ENCODE data around the gene TSTD1. TPM values are rescaled to one million over a fixed set of nuclear protein-coding genes. Genes with fewer than 3 reads are reported as not detected.
A peak's percentile ranks its signal among the peaks of the same experiment; 100 is the strongest.

The TSTD1 gene
- total RNA-seq, 1 donor = 0.72 TPM

- H4K20me1 ChIP-seq (ENCODE audit: insufficient read depth, low read length) = no peaks in the 10 kb centered on the region
- DNase-seq (ENCODE audit: insufficient read length, low spot score, missing footprints) = peak; percentile 75
- no peak overlapping the region for H3K27ac ChIP-seq (ENCODE audit: low read depth, low read length)
- no peaks in the 10 kb centered on the region for H3K9me3 ChIP-seq (ENCODE audit: low read depth, low read length)
- no peaks in the 10 kb centered on the region for H3K36me3 ChIP-seq (ENCODE audit: insufficient read depth, low read length)
- H2AFZ ChIP-seq (ENCODE audit: low read length) = no peak overlapping the region
- H3K27me3 ChIP-seq (ENCODE audit: insufficient read depth, low read length) = no peaks in the 10 kb centered on the region
- no peaks in the 10 kb centered on the region for H3K4me1 ChIP-seq (ENCODE audit: insufficient read depth, low read length)
- H3K4me3 ChIP-seq (ENCODE audit: insufficient read depth, low read length) = no peak overlapping the region
- H3K4me2 ChIP-seq (ENCODE audit: insufficient read depth, low read length) = no peak overlapping the region
- no peak for TF ChIP-seq CTCF (IDR thresholded peaks at IDR 0.05; ENCODE audit: extremely low read depth, low read depth, low read length)
- no peaks in the 10 kb centered on the region for H3K79me2 ChIP-seq (ENCODE audit: insufficient read depth, low read length)
Measured at GRCh38 chr1:161054805-161055204, 16.0 kb upstream of the TSTD1 start.

GRCh38 chr1:161054232-161054631 lies 15.5 kb upstream of the TSTD1 start:
- Histone ChIP-seq H2AFZ (ENCODE audit: low read length) (no peak overlapping the region), H3K27ac (ENCODE audit: low read depth, low read length) (no peak overlapping the region), H3K4me1 (ENCODE audit: insufficient read depth, low read length) (no peaks in the 10 kb centered on the region), H3K36me3 (ENCODE audit: insufficient read depth, low read length) (no peaks in the 10 kb centered on the region), H3K27me3 (ENCODE audit: insufficient read depth, low read length) (no peaks in the 10 kb centered on the region), H3K9me3 (ENCODE audit: low read depth, low read length) (peaks cover 5% of the 10 kb centered on the region), H4K20me1 (ENCODE audit: insufficient read depth, low read length) (no peaks in the 10 kb centered on the region), H3K4me2 (ENCODE audit: insufficient read depth, low read length) (no peak overlapping the region), H3K4me3 (ENCODE audit: insufficient read depth, low read length) (no peak overlapping the region), H3K79me2 (ENCODE audit: insufficient read depth, low read length) (no peaks in the 10 kb centered on the region)
- TF ChIP-seq CTCF (IDR thresholded peaks at IDR 0.05; ENCODE audit: extremely low read depth, low read depth, low read length) = no peak
- peak; percentile 45 for DNase-seq (ENCODE audit: insufficient read length, low spot score, missing footprints)

- H2AFZ ChIP-seq (ENCODE audit: low read length) = no peak overlapping the region
- H3K79me2 ChIP-seq (ENCODE audit: insufficient read depth, low read length) = no peaks in the 10 kb centered on the region
- H3K9me3 ChIP-seq (ENCODE audit: low read depth, low read length) = peaks cover 7% of the 10 kb centered on the region
- no peaks in the 10 kb centered on the region for H3K4me1 ChIP-seq (ENCODE audit: insufficient read depth, low read length)
- no peak overlapping the region for H3K27ac ChIP-seq (ENCODE audit: low read depth, low read length)
- H3K4me3 ChIP-seq (ENCODE audit: insufficient read depth, low read length) = no peak overlapping the region
- no peak for TF ChIP-seq CTCF (IDR thresholded peaks at IDR 0.05; ENCODE audit: extremely low read depth, low read depth, low read length)
- no peak overlapping the region for H3K4me2 ChIP-seq (ENCODE audit: insufficient read depth, low read length)
- no peaks in the 10 kb centered on the region for H4K20me1 ChIP-seq (ENCODE audit: insufficient read depth, low read length)
- H3K27me3 ChIP-seq (ENCODE audit: insufficient read depth, low read length) = no peaks in the 10 kb centered on the region
- DNase-seq (ENCODE audit: insufficient read length, low spot score, missing footprints) = peak; percentile 69
- H3K36me3 ChIP-seq (ENCODE audit: insufficient read depth, low read length) = no peaks in the 10 kb centered on the region
Measured at GRCh38 chr1:161052899-161053298, 14.1 kb upstream of the TSTD1 start.

GRCh38 chr1:161051219-161051618 lies 12.5 kb upstream of the TSTD1 start:
- no peaks in the 10 kb centered on the region for H4K20me1 ChIP-seq (ENCODE audit: insufficient read depth, low read length)
- TF ChIP-seq CTCF (IDR thresholded peaks at IDR 0.05; ENCODE audit: extremely low read depth, low read depth, low read length) = no peak
- H3K36me3 ChIP-seq (ENCODE audit: insufficient read depth, low read length) = no peaks in the 10 kb centered on the region
- no peaks in the 10 kb centered on the region for H3K79me2 ChIP-seq (ENCODE audit: insufficient read depth, low read length)
- H2AFZ ChIP-seq (ENCODE audit: low read length) = no peak overlapping the region
- H3K4me1 ChIP-seq (ENCODE audit: insufficient read depth, low read length) = peaks cover 3% of the 10 kb centered on the region
- H3K4me2 ChIP-seq (ENCODE audit: insufficient read depth, low read length) = no peak overlapping the region
- no peak overlapping the region for H3K4me3 ChIP-seq (ENCODE audit: insufficient read depth, low read length)
- no peaks in the 10 kb centered on the region for H3K27me3 ChIP-seq (ENCODE audit: insufficient read depth, low read length)
- H3K27ac ChIP-seq (ENCODE audit: low read depth, low read length) = no peak overlapping the region
- DNase-seq (ENCODE audit: insufficient read length, low spot score, missing footprints) = peak; percentile 58
- peaks cover 7% of the 10 kb centered on the region for H3K9me3 ChIP-seq (ENCODE audit: low read depth, low read length)

All from osteoblast (primary cell).